Lung (tissue), 12 donors: ENCODE data around the gene ADAMTS3. TPM values are rescaled to one million over a fixed set of nuclear protein-coding genes. Genes with fewer than 3 reads are reported as not detected.
"Not testable (repeated sequence)": the region's sequence is repeated elsewhere in the genome, so short reads cannot be mapped to it uniquely, and the experiment has no call there.

Source experiments
- ATAC-seq: fragments of 200-7000 bp; cut with Tn5 transposase; one replicate; pipeline ENCODE4 v1.9.1; 2020; ENCODE audit warnings: moderate number of reproducible peaks; ENCODE audit not compliant: insufficient read depth, low FRiP score
- DNase-seq, 3 donors: peaks; one replicate each; pipeline ENCODE4 v3.0.0-alpha.2; 2013 to 2017
- H3K27ac ChIP-seq, 2 donors: one replicate each; pipeline ENCODE4 v1.5.1; 2013; ENCODE audit warnings: mild to moderate bottlenecking in 2 of 2, moderate library complexity in 2 of 2, control low read depth in 1 of 2, inconsistent platforms in 1 of 2, low read depth in 1 of 2, low read length in 1 of 2
- H3K27me3 ChIP-seq, 3 donors: one replicate each; pipeline ENCODE4 v1.5.1; 2013; ENCODE audit warnings: low read length in 2 of 3; ENCODE audit not compliant: control insufficient read depth in 3 of 3, insufficient read depth in 3 of 3
- H3K36me3 ChIP-seq, 4 donors: one replicate each; pipeline ENCODE4 v1.5.1; 2013; ENCODE audit warnings: low read length in 4 of 4, mild to moderate bottlenecking in 1 of 4, moderate library complexity in 1 of 4; ENCODE audit not compliant: control insufficient read depth in 4 of 4, insufficient read depth in 4 of 4
- H3K4me1 ChIP-seq, 5 donors: one replicate each; pipeline ENCODE4 v1.5.1; 2013; ENCODE audit warnings: low read length in 5 of 5, mild to moderate bottlenecking in 2 of 5, moderate library complexity in 1 of 5; ENCODE audit not compliant: control insufficient read depth in 5 of 5, insufficient read depth in 5 of 5
- H3K4me3 ChIP-seq: one replicate; pipeline ENCODE4 v1.5.1; 2013; ENCODE audit warnings: mild to moderate bottlenecking, control low read depth, moderate library complexity
- H3K9ac ChIP-seq, 2 donors: one replicate each; pipeline ENCODE4 v1.5.1; 2013; ENCODE audit warnings: low read length in 2 of 2, control low read depth in 1 of 2; ENCODE audit not compliant: insufficient read depth in 1 of 2
- H3K9me3 ChIP-seq, 4 donors: one replicate each; pipeline ENCODE4 v1.5.1; 2013; ENCODE audit warnings: low read length in 3 of 4, mild to moderate bottlenecking in 1 of 4, moderate library complexity in 1 of 4; ENCODE audit not compliant: control insufficient read depth in 4 of 4, insufficient read depth in 3 of 4
- CTCF ChIP-seq: IDR thresholded peaks from 2 replicates; pipeline ENCODE4 v1.5.1; 2012; ENCODE audit warnings: mild to moderate bottlenecking; ENCODE audit errors: control extremely low read depth, extremely low read depth
- WGBS, 2 donors: extraction: QIAGEN DNeasy Blood & Tissue Kit; methylation state at CpG; one replicate each; pipeline ENCODE4 v1.1.7; 2013; 5-methylcytosine and 5-hydroxymethylcytosine counted together
- polyA plus RNA-seq, 2 donors: library from polyadenylated mRNA; stranded (reverse); fragments of 200-250 nt; gene quantifications; one replicate each; pipeline ENCODE4 v1.2.1, GENCODE V29; 2013
- total RNA-seq, 2 donors: library from RNA; depleted of rRNA in 1 of 2; stranded (reverse); fragments of >200 nt in 1 of 2; gene quantifications; one replicate each; pipeline ENCODE4 v1.2.1, GENCODE V29; 2014 to 2021
- donor health status: control.
- donor health status: control.
- donor health status: Bipolar disorder and iron deficiency.
- donor health status: healthy.
- donor health status: DM: yes; HTN: yes; CAD: no.

The ADAMTS3 gene
- total and polyA plus RNA-seq, 4 donors: 1.1 to 12.9 (median 2.1) TPM

- DNase-seq (no peak), ATAC-seq (no peak)
- Histone ChIP-seq H3K4me3 (no peak overlapping the region), H3K4me1 (no peaks in the 10 kb centered on the region), H3K9ac (no peak overlapping the region), H3K9me3 (no peaks in the 10 kb centered on the region), H3K36me3 (no peaks in the 10 kb centered on the region), H3K27me3 (no peaks in the 10 kb centered on the region), H3K27ac (no peak overlapping the region)
- WGBS, 2 donors: 86 to 87% methylated on average over 1 of the region's 1 CpG
- TF ChIP-seq CTCF: no peak
These were observed 22.6 kb downstream of the ADAMTS3 start for GRCh38 chr4:72546456-72546855.

- H3K27me3 ChIP-seq, H3K9ac ChIP-seq, H3K36me3 ChIP-seq, ATAC-seq, H3K9me3 ChIP-seq, DNase-seq, H3K27ac ChIP-seq, H3K4me3 ChIP-seq, H3K4me1 ChIP-seq: not testable (repeated sequence)
- WGBS, 2 donors: 60 to 81% methylated on average over 1 of the region's 1 CpG
These were observed 28.3 kb downstream of the ADAMTS3 start for GRCh38 chr4:72540694-72541093.

- no peaks in the 10 kb centered on the region for H3K36me3 ChIP-seq
- H3K27me3 ChIP-seq: no peaks in the 10 kb centered on the region
- peaks cover 0 to 4% (median 2%) of the 10 kb centered on the region in 4 donors for H3K9me3 ChIP-seq
- H3K4me1 ChIP-seq: no peaks in the 10 kb centered on the region
- no peak for TF ChIP-seq CTCF
- H3K27ac ChIP-seq: no peak overlapping the region
- DNase-seq (no peak), ATAC-seq (no peak)
- WGBS, 2 donors: 82 to 94% methylated on average over 1 of the region's 1 CpG
- no peak overlapping the region for H3K9ac ChIP-seq
- no peak overlapping the region for H3K4me3 ChIP-seq
These were observed 31.0 kb downstream of the ADAMTS3 start for GRCh38 chr4:72538006-72538405.

- Histone ChIP-seq H3K27ac (no peak overlapping the region), H3K4me3 (no peak overlapping the region), H3K9ac (no peak overlapping the region), H3K36me3 (no peaks in the 10 kb centered on the region), H3K9me3 (peaks cover 0 to 4% (median 2%) of the 10 kb centered on the region in 4 donors), H3K27me3 (no peaks in the 10 kb centered on the region), H3K4me1 (no peaks in the 10 kb centered on the region)
- TF ChIP-seq CTCF: no peak
- no peak for ATAC-seq
- no peak for DNase-seq
- WGBS, 2 donors: 94 to 99% methylated on average over 1 of the region's 1 CpG
These were observed 32.6 kb downstream of the ADAMTS3 start for GRCh38 chr4:72536443-72536842.
